Sigmoid colon (tissue), 7 donors: Measurements from ENCODE around the gene TET1. TPM values are rescaled to one million over a fixed set of nuclear protein-coding genes. Genes with fewer than 3 reads are reported as not detected.
"Not testable (repeated sequence)": the region's sequence is repeated elsewhere in the genome, so short reads cannot be mapped to it uniquely, and the experiment has no call there.

Experiments used
- DNase-seq: peaks from one replicate; pipeline ENCODE4 v3.0.0-alpha.2; 2019
- H3K27ac ChIP-seq, 4 donors: fragments of 200-600 bp; sonication (generic); one replicate each; pipeline ENCODE4 v1.5.1; 2016 to 2019; ENCODE audit warnings: mild to moderate bottlenecking in 1 of 4
- H3K27me3 ChIP-seq, 3 donors: fragments of 200-600 bp; sonication (generic); one replicate each; pipeline ENCODE4 v1.5.1; 2019; ENCODE audit warnings: mild to moderate bottlenecking in 1 of 3
- H3K36me3 ChIP-seq, 4 donors: fragments of 200-600 bp; sonication (generic); one replicate each; pipeline ENCODE4 v1.5.1; 2016 to 2019
- H3K4me1 ChIP-seq, 4 donors: fragments of 200-600 bp; sonication (generic); one replicate each; pipeline ENCODE4 v1.5.1; 2017 to 2019
- H3K4me3 ChIP-seq, 4 donors: fragments of 200-600 bp; sonication (generic); one replicate each; pipeline ENCODE4 v1.5.1; 2017 to 2019; ENCODE audit warnings: mild to moderate bottlenecking in 2 of 4, moderate library complexity in 1 of 4
- H3K9me3 ChIP-seq, 4 donors: fragments of 200-600 bp in 3 of 4; sonication (generic) in 3 of 4; one replicate each; pipeline versions ENCODE4 v1.5.1 to v1.6.1; 2013 to 2019
- EP300 ChIP-seq, 4 donors: sonication (generic); formaldehyde crosslinking; IDR thresholded peaks; one replicate each; pipeline ENCODE4 v1.6.1; 2017; ENCODE audit warnings: antibody characterized with exemption in 4 of 4
- POLR2A ChIP-seq, 2 donors: fragments of 450-650 bp; IDR thresholded peaks; one replicate each; pipeline ENCODE4 v1.6.1; 2016; ENCODE audit warnings: antibody characterized with exemption in 2 of 2, mild to moderate bottlenecking in 2 of 2, moderate library complexity in 2 of 2
- POLR2AphosphoS5 ChIP-seq, 4 donors: sonication (generic); formaldehyde crosslinking; IDR thresholded peaks; one replicate each; pipeline ENCODE4 v1.6.1; 2017; ENCODE audit warnings: antibody characterized with exemption in 4 of 4
- WGBS, 2 donors: extraction: QIAGEN DNeasy Blood & Tissue Kit; methylation state at CpG; one replicate each; pipeline ENCODE4 v1.1.7; 2013; 5-methylcytosine and 5-hydroxymethylcytosine counted together
- intact Hi-C: fragments of 100-400 bp; cut with DNase I; formaldehyde crosslinking; loops from one replicate; pipeline ENCODE4 v1.15.1; 2023
- polyA plus RNA-seq, 3 donors: library from polyadenylated mRNA; stranded (reverse); fragments of 200-250 nt; gene quantifications; one replicate each; pipeline ENCODE4 v1.2.3, GENCODE V29; 2013
- total RNA-seq, 4 donors: library from RNA; depleted of rRNA; stranded (reverse); fragments of >200 nt; gene quantifications; one replicate each; pipeline ENCODE4 v1.1.0, GENCODE V29; 2016
- TF ChIP-seq, protein P1 (sequence below), 4 experiments: fragments of 450-650 bp in 3 of 4; fragments of 200-600 bp in 1 of 4; IDR thresholded peaks; one replicate each; pipeline ENCODE4 v1.5.1; 2016 to 2019; ENCODE audit warnings: antibody characterized with exemption in 4 of 4, mild to moderate bottlenecking in 3 of 4, moderate library complexity in 2 of 4
- donor health status: healthy with polysubstance abuse.
- donor health status: Bipolar disorder and iron deficiency.
- donor health status: healthy.

TET1 gene
- total and polyA plus RNA-seq, 7 donors, result under 0.01 to 8.9 (median 6.5) TPM; not detected in 1

GRCh38 chr10:68727146-68727545 is 167.0 kb downstream of the TET1 start:
- no peak overlapping the region for H3K4me3 ChIP-seq
- intact Hi-C loops, result no loop called here
- TF ChIP-seq POLR2AphosphoS5 (IDR thresholded peaks at IDR 0.05), result no peak
- no peak overlapping the region for H3K27ac ChIP-seq
- DNase-seq, result no peak
- H3K4me1 ChIP-seq, result peaks cover 0 to 8% (median 7%) of the 10 kb centered on the region in 4 donors
- 88 to 92% methylated on average over 9 of the region's 9 CpGs for WGBS, 2 donors
- no peaks in the 10 kb centered on the region for H3K9me3 ChIP-seq
- H3K27me3 ChIP-seq, result no peaks in the 10 kb centered on the region
- H3K36me3 ChIP-seq, result peaks cover 3 to 82% (median 34%) of the 10 kb centered on the region in 4 donors

GRCh38 chr10:68732651-68733050 is 172.5 kb downstream of the TET1 start:
- no peaks in the 10 kb centered on the region for H3K27me3 ChIP-seq
- no peaks in the 10 kb centered on the region for H3K4me1 ChIP-seq
- TF ChIP-seq, protein P1, sequence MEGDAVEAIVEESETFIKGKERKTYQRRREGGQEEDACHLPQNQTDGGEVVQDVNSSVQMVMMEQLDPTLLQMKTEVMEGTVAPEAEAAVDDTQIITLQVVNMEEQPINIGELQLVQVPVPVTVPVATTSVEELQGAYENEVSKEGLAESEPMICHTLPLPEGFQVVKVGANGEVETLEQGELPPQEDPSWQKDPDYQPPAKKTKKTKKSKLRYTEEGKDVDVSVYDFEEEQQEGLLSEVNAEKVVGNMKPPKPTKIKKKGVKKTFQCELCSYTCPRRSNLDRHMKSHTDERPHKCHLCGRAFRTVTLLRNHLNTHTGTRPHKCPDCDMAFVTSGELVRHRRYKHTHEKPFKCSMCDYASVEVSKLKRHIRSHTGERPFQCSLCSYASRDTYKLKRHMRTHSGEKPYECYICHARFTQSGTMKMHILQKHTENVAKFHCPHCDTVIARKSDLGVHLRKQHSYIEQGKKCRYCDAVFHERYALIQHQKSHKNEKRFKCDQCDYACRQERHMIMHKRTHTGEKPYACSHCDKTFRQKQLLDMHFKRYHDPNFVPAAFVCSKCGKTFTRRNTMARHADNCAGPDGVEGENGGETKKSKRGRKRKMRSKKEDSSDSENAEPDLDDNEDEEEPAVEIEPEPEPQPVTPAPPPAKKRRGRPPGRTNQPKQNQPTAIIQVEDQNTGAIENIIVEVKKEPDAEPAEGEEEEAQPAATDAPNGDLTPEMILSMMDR (IDR thresholded peaks at IDR 0.05), result no peak
- TF ChIP-seq POLR2AphosphoS5 (IDR thresholded peaks at IDR 0.05), result no peak
- no peak for TF ChIP-seq POLR2A (IDR thresholded peaks at IDR 0.05)
- TF ChIP-seq EP300 (IDR thresholded peaks at IDR 0.05), result no peak
- DNase-seq, result no peak
- H3K27ac ChIP-seq, result no peak overlapping the region
- no peak overlapping the region for H3K4me3 ChIP-seq
- intact Hi-C loops, result no loop called here
- WGBS, 2 donors, result 94 to 95% methylated on average over 8 of the region's 8 CpGs
- H3K36me3 ChIP-seq, result peaks cover 11 to 92% (median 36%) of the 10 kb centered on the region in 4 donors
- no peaks in the 10 kb centered on the region for H3K9me3 ChIP-seq

GRCh38 chr10:68734349-68734748 is 174.2 kb downstream of the TET1 start:
- Histone ChIP-seq H3K9me3 (no peaks in the 10 kb centered on the region), H3K36me3 (peaks cover 7 to 95% (median 44%) of the 10 kb centered on the region in 4 donors), H3K4me3 (no peak overlapping the region), H3K27ac (no peak overlapping the region), H3K27me3 (no peaks in the 10 kb centered on the region), H3K4me1 (no peaks in the 10 kb centered on the region)
- WGBS, 2 donors, result 93% methylated on average over 7 of the region's 7 CpGs
- intact Hi-C loops, result no loop called here
- TF ChIP-seq, protein P1 (IDR thresholded peaks at IDR 0.05), result no peak
- TF ChIP-seq POLR2AphosphoS5 (IDR thresholded peaks at IDR 0.05) (no peak), POLR2A (IDR thresholded peaks at IDR 0.05) (no peak), EP300 (IDR thresholded peaks at IDR 0.05) (no peak)
- no peak for DNase-seq

- intact Hi-C loops, result loop anchor here (5.0 kb wide), 1 partner anchor 37 kb away; no protein-coding TSS in a partner anchor
- Histone ChIP-seq H3K27me3 (no peaks in the 10 kb centered on the region), H3K9me3 (no peaks in the 10 kb centered on the region), H3K4me1 (no peaks in the 10 kb centered on the region), H3K4me3 (no peak overlapping the region), H3K27ac (no peak overlapping the region), H3K36me3 (peaks cover 7 to 95% (median 48%) of the 10 kb centered on the region in 4 donors)
- WGBS, 2 donors, result 77 to 93% methylated on average over 6 of the region's 6 CpGs
- no peak for DNase-seq
- TF ChIP-seq, protein P1 (IDR thresholded peaks at IDR 0.05), result no peak
- no peak for TF ChIP-seq POLR2AphosphoS5 (IDR thresholded peaks at IDR 0.05)
- no peak for TF ChIP-seq POLR2A (IDR thresholded peaks at IDR 0.05)
- TF ChIP-seq EP300 (IDR thresholded peaks at IDR 0.05), result no peak
These were observed 175.0 kb downstream of the TET1 start for GRCh38 chr10:68735119-68735518.

- intact Hi-C loops, result loop anchor here (5.0 kb wide), 1 partner anchor 37 kb away; no protein-coding TSS in a partner anchor
- H3K27ac ChIP-seq, H3K9me3 ChIP-seq, H3K4me3 ChIP-seq, H3K4me1 ChIP-seq, H3K27me3 ChIP-seq, DNase-seq: not testable (repeated sequence)
- H3K36me3 ChIP-seq, result peaks cover 7 to 95% (median 47%) of the 10 kb centered on the region in 4 donors
- 83% methylated on average over 7 of the region's 7 CpGs for WGBS, 2 donors
These were observed 175.6 kb downstream of the TET1 start for GRCh38 chr10:68735739-68736138.

DNA sequence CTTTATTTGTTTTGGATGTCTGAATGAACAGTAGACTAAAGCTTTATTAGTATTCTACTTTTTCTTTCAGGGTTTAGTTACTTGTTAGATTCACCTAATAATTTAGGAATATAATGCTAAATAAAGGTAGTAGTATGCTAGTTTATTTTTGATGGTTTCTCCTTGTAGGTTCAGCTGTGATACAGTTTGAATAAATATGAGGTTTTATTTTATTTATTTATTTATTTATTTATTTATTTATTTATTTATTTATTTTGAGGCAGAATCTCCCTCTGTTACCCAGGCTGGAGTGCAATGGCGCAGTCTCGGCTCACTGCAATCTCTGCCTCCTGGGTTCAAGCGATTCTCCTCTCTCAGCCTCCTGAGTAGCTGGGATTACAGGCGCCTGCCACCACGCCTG is 180.5 kb downstream of the TET1 start:
- 98% methylated on average over 5 of the region's 5 CpGs for WGBS, 2 donors
- intact Hi-C loops, H3K27me3 ChIP-seq, DNase-seq, H3K27ac ChIP-seq, H3K4me1 ChIP-seq, H3K9me3 ChIP-seq, H3K4me3 ChIP-seq: not testable (repeated sequence)
- peaks cover 21 to 100% (median 63%) of the 10 kb centered on the region in 4 donors for H3K36me3 ChIP-seq
